Putamen (tissue), 1 donor: ENCODE results near the gene HPDL.
"Not testable (repeated sequence)": the region's sequence is repeated elsewhere in the genome, so short reads cannot be mapped to it uniquely, and the experiment has no call there.

Source experiments
- DNase-seq: peaks from one replicate; pipeline ENCODE4 v3.0.0-alpha.2; 2016; ENCODE audit warnings: low spot score

The HPDL gene

GRCh38 chr1:45326627-45327623 lies at the start of gene HPDL:
TSS of gene HPDL (plus strand) at chr1:45326895. CDS start at chr1:45327149, 254 bp downstream.
- DNase-seq, result peak; percentile 81

GRCh38 chr1:45282351-45282750 lies 44.3 kb upstream of the HPDL start:
- no peak for DNase-seq

GRCh38 chr1:45284858-45285257 lies 41.8 kb upstream of the HPDL start:
- not testable (repeated sequence) for DNase-seq

- not testable (repeated sequence) for DNase-seq
These were observed 40.2 kb upstream of the HPDL start for GRCh38 chr1:45286521-45286920.

- DNase-seq, result not testable (repeated sequence)
These were observed 35.7 kb upstream of the HPDL start for GRCh38 chr1:45291002-45291401.

GRCh38 chr1:45291716-45292115 lies 35.0 kb upstream of the HPDL start:
- no peak for DNase-seq

GRCh38 chr1:45297666-45298356 lies 28.9 kb upstream of the HPDL start:
- no peak for DNase-seq

GRCh38 chr1:45299296-45299695 lies 27.4 kb upstream of the HPDL start:
- DNase-seq, result no peak

- peak; percentile 58 for DNase-seq
These were observed 26.6 kb upstream of the HPDL start for GRCh38 chr1:45299981-45300668.

GRCh38 chr1:45300669-45300997 lies 26.1 kb upstream of the HPDL start:
- DNase-seq, result no peak

- DNase-seq, result no peak
These were observed 24.1 kb upstream of the HPDL start for GRCh38 chr1:45302505-45303150.

- DNase-seq, result peak; percentile 99
These were observed 23.0 kb upstream of the HPDL start for GRCh38 chr1:45303520-45304310.

- DNase-seq, result no peak
These were observed 22.2 kb upstream of the HPDL start for GRCh38 chr1:45304311-45305081.

- DNase-seq, result no peak
These were observed 21.5 kb upstream of the HPDL start for GRCh38 chr1:45305231-45305630.

GRCh38 chr1:45306319-45306718 lies 20.4 kb upstream of the HPDL start:
- DNase-seq, result no peak

- DNase-seq, result no peak
These were observed 19.8 kb upstream of the HPDL start for GRCh38 chr1:45306905-45307304.

- DNase-seq, result no peak
These were observed 12.4 kb upstream of the HPDL start for GRCh38 chr1:45314266-45314665.

GRCh38 chr1:45317166-45317565 lies 9.5 kb upstream of the HPDL start:
- no peak for DNase-seq

GRCh38 chr1:45319761-45320160 lies 6.9 kb upstream of the HPDL start:
- DNase-seq, result no peak

- DNase-seq, result no peak
These were observed 5.3 kb upstream of the HPDL start for GRCh38 chr1:45321444-45321843.
